GM12801 (cell line): ENCODE data around the gene ABCC1.

Experiments
- CTCF ChIP-seq: IDR thresholded peaks from one replicate; pipeline ENCODE4 v1.5.1; 2011; ENCODE audit warnings: control low read depth; ENCODE audit not compliant: insufficient read length; ENCODE audit errors: extremely low read depth

Gene ABCC1

GRCh38 chr16:16171332-16171919 lies 222.0 kb downstream of the ABCC1 start:
- TF ChIP-seq CTCF: no peak

GRCh38 chr16:16172991-16173390 lies 223.6 kb downstream of the ABCC1 start:
- TF ChIP-seq CTCF: no peak

- TF ChIP-seq CTCF: no peak
Observed at GRCh38 chr16:16175296-16175695, 225.9 kb downstream of the ABCC1 start.

- TF ChIP-seq CTCF: no peak
Observed at GRCh38 chr16:16176328-16176727, 226.9 kb downstream of the ABCC1 start.

GRCh38 chr16:16178455-16179162 lies 229.2 kb downstream of the ABCC1 start:
- no peak for TF ChIP-seq CTCF

GRCh38 chr16:16182918-16183317 lies 233.5 kb downstream of the ABCC1 start:
- no peak for TF ChIP-seq CTCF

- no peak for TF ChIP-seq CTCF
Observed at GRCh38 chr16:16183562-16183961, 234.1 kb downstream of the ABCC1 start.

- TF ChIP-seq CTCF: no peak
Observed at GRCh38 chr16:16184594-16184993, 235.2 kb downstream of the ABCC1 start.
